Right lobe of liver (tissue), 6 donors: ENCODE results near the gene TNK1. TPM values are rescaled to one million over a fixed set of nuclear protein-coding genes. Genes with fewer than 3 reads are reported as not detected.
A peak's percentile ranks its signal among the peaks of the same experiment; 100 is the strongest.

Source experiments
- ATAC-seq, 4 donors: fragments of 200-7000 bp; cut with Tn5 transposase; one replicate each; pipeline ENCODE4 v1.9.1; 2020; ENCODE audit warnings: mild to moderate bottlenecking in 4 of 4, moderate library complexity in 4 of 4
- DNase-seq, 3 donors: peaks; one replicate each; pipeline ENCODE4 v3.0.0-alpha.2; 2020
- H3K27ac ChIP-seq, 3 donors: fragments of 200-600 bp; one replicate each; pipeline ENCODE4 v1.8.0; 2022
- H3K27me3 ChIP-seq, 2 donors: fragments of 200-600 bp; one replicate each; pipeline ENCODE4 v1.8.0; 2022
- H3K36me3 ChIP-seq, 4 donors: fragments of 200-600 bp; sonication (generic) in 1 of 4; one replicate each; pipeline versions ENCODE4 v1.5.1 to v1.8.0; 2017 to 2022; ENCODE audit warnings: control low read depth in 1 of 4
- H3K4me1 ChIP-seq, 4 donors: fragments of 200-600 bp; sonication (generic) in 1 of 4; one replicate each; pipeline versions ENCODE4 v1.5.1 to v1.8.0; 2017 to 2022; ENCODE audit warnings: control low read depth in 1 of 4
- H3K4me3 ChIP-seq, 3 donors: fragments of 200-600 bp; one replicate each; pipeline ENCODE4 v1.8.0; 2022
- H3K9me3 ChIP-seq, 4 donors: fragments of 200-600 bp; sonication (generic) in 1 of 4; one replicate each; pipeline versions ENCODE4 v1.5.1 to v1.8.0; 2017 to 2022; ENCODE audit warnings: control low read depth in 1 of 4
- CTCF ChIP-seq, 4 donors: fragments of 200-600 bp in 3 of 4; fragments of 450-650 bp in 1 of 4; IDR thresholded peaks; one replicate each; pipeline versions ENCODE4 v1.5.1 to v1.8.0; 2016 to 2022; ENCODE audit warnings: antibody characterized with exemption in 4 of 4, mild to moderate bottlenecking in 2 of 4
- POLR2A ChIP-seq: fragments of 450-650 bp; IDR thresholded peaks from one replicate; pipeline ENCODE4 v1.6.1; 2017; ENCODE audit warnings: antibody characterized with exemption, mild to moderate bottlenecking
- WGBS: methylation state at CpG from one replicate; pipeline ENCODE4 v1.1.6; 2018; ENCODE audit warnings: low coverage, low lambda C conversion rate; ENCODE audit not compliant: insufficient coverage; ENCODE audit errors: missing lambda C conversion rate; 5-methylcytosine and 5-hydroxymethylcytosine counted together
- intact Hi-C, 2 donors: fragments of 100-400 bp; cut with DNase I; formaldehyde crosslinking; loops; one replicate each; pipeline versions ENCODE4 v1.11.2 to v1.14.1; 2022
- total RNA-seq, 6 experiments: library from RNA; depleted of rRNA in 2 of 6; stranded (reverse); fragments of >200 nt in 2 of 6; fragmentation: NEBNext Ultra II Directional in 3 of 6; extraction: Animal tissue kit (Norgen Biotek cat#: 25700) in 3 of 6; gene quantifications; one replicate each; pipeline versions ENCODE4 v1.1.0 to v1.2.4, GENCODE V29; 2016 to 2023
- donor health status: DM: no; HTN: yes; CAD: no.
- donor health status: DM: no; HTN: no; CAD: no.
- donor health status: DM: no; HTN: no; CAD: no.
- donor health status: DM: no; HTN: yes; CAD: no.
- donor health status: DM: no; HTN: yes; CAD: no.

TNK1 gene
- total RNA-seq, 6 experiments from 2014 or later = 2.9 to 5.1 (median 4.0) TPM

- H3K4me3 ChIP-seq = peak overlapping the region in 2 of 3 donors; percentile 12 to 24
- peak in 2 of 4 donors; percentile 1 to 2 for ATAC-seq
- H3K27ac ChIP-seq = no peak overlapping the region
- 42% methylated on average over 36 of the region's 48 CpGs for WGBS
- peaks cover 0 to 42% (median 12%) of the 10 kb centered on the region in 4 donors for H3K4me1 ChIP-seq
- no peaks in the 10 kb centered on the region for H3K27me3 ChIP-seq
- peak; percentile 74 to 82 (median 81) for DNase-seq
- intact Hi-C loops = loop anchor here in 1 of 2 donors (5.0 kb wide), 1 partner anchor 81 kb away; the partner anchor contains the start of gene TMEM95
- no peaks in the 10 kb centered on the region for H3K36me3 ChIP-seq
- no peaks in the 10 kb centered on the region for H3K9me3 ChIP-seq
- TF ChIP-seq CTCF (IDR thresholded peaks at IDR 0.05) (no peak), POLR2A (no peak)
These were observed 57.2 kb downstream of the TNK1 start for GRCh38 chr17:7437950-7438614.

- Histone ChIP-seq H3K9me3 (no peaks in the 10 kb centered on the region), H3K36me3 (no peaks in the 10 kb centered on the region), H3K4me3 (peak overlapping the region in 1 of 3 donors; percentile 24), H3K27me3 (no peaks in the 10 kb centered on the region), H3K4me1 (peaks cover 0 to 42% (median 12%) of the 10 kb centered on the region in 4 donors), H3K27ac (no peak overlapping the region)
- TF ChIP-seq CTCF (IDR thresholded peaks at IDR 0.05) (no peak), POLR2A (no peak)
- no peak for ATAC-seq
- intact Hi-C loops = loop anchor here in 1 of 2 donors (5.0 kb wide), 1 partner anchor 82 kb away; the partner anchor contains the start of gene TMEM95
- DNase-seq = no peak
- WGBS = 52% methylated on average over 11 of the region's 11 CpGs
These were observed 58.0 kb downstream of the TNK1 start for GRCh38 chr17:7438656-7439460.

Other genes with a start within 250 kb of the TNK1 start
- 100 to 1,000 TPM; 399 to 624 (median 417) TPM for gene ASGR1, start 201.7 kb upstream of the TNK1 start, total RNA-seq
- gene DLG4, start 161.3 kb upstream of the TNK1 start, total RNA-seq = 1 to 10 TPM; 3.0 to 6.4 (median 4.1) TPM
- 1,000 to 10,000 TPM in 3 of 6 experiments, 100 to 1,000 TPM in 3; 640 to 1,849 (median 1,071) TPM for gene ACADVL, start 161.2 kb upstream of the TNK1 start, total RNA-seq
- 10 to 100 TPM in 4 of 6 experiments, 1 to 10 TPM in 2; 9.6 to 13.5 (median 12.8) TPM for gene DVL2, start 146.6 kb upstream of the TNK1 start, total RNA-seq
- 10 to 100 TPM; 16.0 to 24.3 (median 18.2) TPM for gene PHF23, start 141.6 kb upstream of the TNK1 start, total RNA-seq
- gene GABARAP, start 138.6 kb upstream of the TNK1 start, total RNA-seq = 100 to 1,000 TPM; 238 to 330 (median 244) TPM
- 10 to 100 TPM; 25.9 to 34.6 (median 31.9) TPM for gene CTDNEP1, start 129.4 kb upstream of the TNK1 start, total RNA-seq
- 10 to 100 TPM; 14.2 to 29.6 (median 22.9) TPM for gene ELP5, start 128.9 kb upstream of the TNK1 start, total RNA-seq
- 100 to 1,000 TPM in 1 of 6 experiments, 10 to 100 TPM in 4, 1 to 10 TPM in 1; 9.6 to 114 (median 23.3) TPM for gene CLDN7, start 118.6 kb upstream of the TNK1 start, total RNA-seq
- gene SLC2A4, start 99.4 kb upstream of the TNK1 start, total RNA-seq = 1 to 10 TPM in 4 of 6 experiments, under 1 TPM in 2; 0.66 to 2.1 (median 1.4) TPM
- gene YBX2, start 86.5 kb upstream of the TNK1 start, total RNA-seq = 1 to 10 TPM in 2 of 6 experiments, under 1 TPM in 4; 0.27 to 1.7 (median 0.90) TPM
- 100 to 1,000 TPM; 222 to 299 (median 238) TPM for gene EIF5A, start 73.5 kb upstream of the TNK1 start, total RNA-seq
- 10 to 100 TPM; 22.0 to 48.1 (median 23.2) TPM for gene GPS2, start 65.7 kb upstream of the TNK1 start, total RNA-seq
- 10 to 100 TPM in 4 of 6 experiments, 1 to 10 TPM in 2; 4.2 to 22.1 (median 10.8) TPM for gene NEURL4, start 51.8 kb upstream of the TNK1 start, total RNA-seq
- 1 to 10 TPM; 1.6 to 6.8 (median 2.7) TPM for gene ACAP1, start 44.6 kb upstream of the TNK1 start, total RNA-seq
- gene KCTD11, start 28.9 kb upstream of the TNK1 start, total RNA-seq = 1 to 10 TPM; 2.2 to 4.4 (median 2.9) TPM
- gene TMEM95, start 25.9 kb upstream of the TNK1 start, total RNA-seq = not detected
- gene PLSCR3, start 13.4 kb downstream of the TNK1 start, total RNA-seq = 1 to 10 TPM; 5.5 to 8.9 (median 6.4) TPM
- 10 to 100 TPM; 56.4 to 95.4 (median 68.9) TPM for gene TMEM256, start 23.0 kb downstream of the TNK1 start, total RNA-seq
- gene NLGN2, start 26.8 kb downstream of the TNK1 start, total RNA-seq = 1 to 10 TPM; 1.3 to 5.3 (median 3.0) TPM
- gene SPEM1, start 39.2 kb downstream of the TNK1 start, total RNA-seq = not detected
- not detected for gene SPEM2, start 44.5 kb downstream of the TNK1 start, total RNA-seq
- gene SPEM3, start 47.8 kb downstream of the TNK1 start, total RNA-seq = not detected
- 1 to 10 TPM; 2.3 to 8.4 (median 4.0) TPM for gene TMEM102, start 54.3 kb downstream of the TNK1 start, total RNA-seq
- gene FGF11, start 58.4 kb downstream of the TNK1 start, total RNA-seq = under 1 TPM in 5 of 6 experiments, not detected in 1; 0.37 to 0.84 (median 0.68) TPM
- gene CHRNB1, start 64.0 kb downstream of the TNK1 start, total RNA-seq = 10 to 100 TPM in 2 of 6 experiments, 1 to 10 TPM in 4; 6.0 to 12.3 (median 8.2) TPM
- 10 to 100 TPM in 1 of 6 experiments, 1 to 10 TPM in 5; 5.7 to 10.5 (median 7.9) TPM for gene ZBTB4, start 98.5 kb downstream of the TNK1 start, total RNA-seq
- gene SLC35G6, start 100.4 kb downstream of the TNK1 start, total RNA-seq = not detected
- 10 to 100 TPM; 36.1 to 49.9 (median 46.0) TPM for gene POLR2A, start 103.3 kb downstream of the TNK1 start, total RNA-seq
- gene TNFSF12, start 168.0 kb downstream of the TNK1 start, total RNA-seq = 10 to 100 TPM in 4 of 6 experiments, 1 to 10 TPM in 2; 6.1 to 14.7 (median 11.4) TPM
- gene TNFSF13, start 177.7 kb downstream of the TNK1 start, total RNA-seq = 10 to 100 TPM in 2 of 6 experiments, 1 to 10 TPM in 4; 4.3 to 13.0 (median 6.2) TPM
- gene SENP3, start 180.8 kb downstream of the TNK1 start, total RNA-seq = 10 to 100 TPM; 12.3 to 33.9 (median 15.1) TPM
- gene CD68, start 198.5 kb downstream of the TNK1 start, total RNA-seq = 100 to 1,000 TPM in 1 of 6 experiments, 10 to 100 TPM in 5; 31.6 to 179 (median 51.1) TPM
- gene MPDU1, start 202.8 kb downstream of the TNK1 start, total RNA-seq = 100 to 1,000 TPM in 2 of 6 experiments, 10 to 100 TPM in 4; 54.2 to 199 (median 63.3) TPM
- gene SOX15, start 209.0 kb downstream of the TNK1 start, total RNA-seq = not detected
- 10 to 100 TPM; 14.3 to 23.2 (median 16.7) TPM for gene FXR2, start 233.8 kb downstream of the TNK1 start, total RNA-seq
- gene SAT2, start 246.7 kb downstream of the TNK1 start, total RNA-seq = 100 to 1,000 TPM in 5 of 6 experiments, 10 to 100 TPM in 1; 99.3 to 187 (median 120) TPM
- gene SHBG, start 249.0 kb downstream of the TNK1 start, total RNA-seq = 10 to 100 TPM in 5 of 6 experiments, 1 to 10 TPM in 1; 2.4 to 70.2 (median 15.4) TPM